Activated T-cell treated with anti-CD3 and anti-CD28 coated beads for 48 hours (primary cell): ENCODE data around the gene PUM2.
"Not testable (repeated sequence)": the region's sequence is repeated elsewhere in the genome, so short reads cannot be mapped to it uniquely, and the experiment has no call there.

Source experiments
- DNase-seq: peaks from one replicate; pipeline ENCODE4 v3.0.0-alpha.2; 2020; ENCODE audit warnings: low read depth

PUM2 gene

DNA sequence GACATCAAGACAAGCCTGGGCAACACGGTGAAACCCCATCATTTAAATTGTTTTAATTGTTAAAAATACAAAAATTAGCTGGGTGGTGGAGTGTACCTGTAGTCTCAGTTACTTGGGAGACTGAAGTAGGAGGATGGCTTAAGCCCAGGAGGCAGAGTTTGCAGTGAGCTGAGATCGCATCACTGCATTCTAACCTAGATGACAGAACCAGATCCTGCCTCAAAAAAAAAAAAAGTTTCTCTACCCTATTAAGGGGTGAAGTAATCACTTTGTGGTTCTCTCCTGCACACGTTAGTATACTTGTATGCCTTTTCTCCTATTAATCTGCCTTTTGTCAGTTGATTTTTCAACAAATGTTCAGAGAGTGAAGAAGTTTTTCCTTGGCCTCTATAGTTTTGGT lies 18.1 kb upstream of the PUM2 start:
- no peak for DNase-seq

DNA sequence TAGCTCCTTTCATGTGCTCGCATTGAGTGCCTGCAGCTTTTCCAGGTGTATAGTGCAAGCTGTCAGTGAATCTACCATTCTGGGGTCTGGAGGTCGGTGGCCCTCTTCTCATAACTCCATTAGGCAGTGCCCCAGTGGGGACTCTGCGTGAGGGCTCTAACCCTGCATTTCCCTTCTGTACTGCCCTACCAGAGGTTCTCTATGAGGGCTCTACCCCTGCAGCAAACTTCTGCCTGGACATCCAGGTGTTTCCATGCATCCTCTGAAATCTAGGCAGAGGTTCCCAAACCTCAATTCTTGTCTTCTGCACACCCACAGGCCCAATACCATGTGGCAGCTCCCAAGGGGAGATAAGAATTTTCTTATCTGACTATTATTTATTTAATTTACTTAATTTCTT lies 17.3 kb upstream of the PUM2 start:
- DNase-seq, result not testable (repeated sequence)

DNA sequence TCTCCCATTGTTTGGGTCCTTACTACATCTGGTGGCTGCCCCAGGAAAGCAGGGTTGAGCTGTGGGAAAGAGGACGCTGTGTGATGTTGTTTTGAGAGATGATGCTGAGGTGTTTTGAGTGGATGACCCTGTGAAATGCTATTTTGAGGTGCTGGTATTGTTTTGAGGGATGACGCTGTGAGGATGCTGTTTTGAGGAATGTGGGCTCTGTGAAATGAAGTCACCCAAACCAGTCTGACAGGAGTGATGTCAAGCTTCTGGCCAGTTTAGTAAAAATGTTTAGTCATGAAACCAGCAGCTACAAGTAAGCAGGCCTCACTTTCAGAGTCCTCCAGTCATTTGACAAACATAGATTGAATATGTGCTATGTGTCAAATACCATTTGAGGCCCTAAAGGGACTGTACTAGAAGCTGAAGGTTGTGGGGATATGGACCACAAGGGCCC lies 16.1 kb upstream of the PUM2 start:
- DNase-seq, result no peak

DNA sequence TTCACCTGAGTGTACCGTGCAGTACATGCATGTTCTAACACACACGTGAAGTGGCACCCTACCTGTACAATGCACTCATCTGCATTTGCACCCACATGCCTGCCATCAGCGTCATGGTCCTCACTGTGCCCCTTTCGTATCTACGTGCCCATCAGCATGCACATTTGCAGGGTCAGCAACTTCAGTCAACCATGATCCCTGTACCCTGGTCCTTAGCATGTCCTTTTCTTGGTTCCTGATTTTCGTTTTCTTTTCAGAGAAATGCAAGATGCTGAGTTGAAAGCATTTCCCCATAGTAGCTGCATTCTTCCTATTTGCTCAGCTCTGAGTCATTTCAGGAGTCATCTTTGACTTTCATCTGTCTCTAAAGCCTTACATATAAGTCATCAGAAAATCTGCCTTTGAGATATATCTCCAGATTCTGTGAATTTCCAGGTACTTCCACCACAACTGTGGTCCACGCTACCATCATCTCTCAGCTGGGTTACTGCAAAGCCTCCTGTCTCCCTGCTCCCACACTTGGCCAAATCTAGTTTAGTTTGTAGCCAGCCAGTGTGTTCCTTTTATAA lies 14.7 kb upstream of the PUM2 start:
- DNase-seq, result peak; percentile 39

DNA sequence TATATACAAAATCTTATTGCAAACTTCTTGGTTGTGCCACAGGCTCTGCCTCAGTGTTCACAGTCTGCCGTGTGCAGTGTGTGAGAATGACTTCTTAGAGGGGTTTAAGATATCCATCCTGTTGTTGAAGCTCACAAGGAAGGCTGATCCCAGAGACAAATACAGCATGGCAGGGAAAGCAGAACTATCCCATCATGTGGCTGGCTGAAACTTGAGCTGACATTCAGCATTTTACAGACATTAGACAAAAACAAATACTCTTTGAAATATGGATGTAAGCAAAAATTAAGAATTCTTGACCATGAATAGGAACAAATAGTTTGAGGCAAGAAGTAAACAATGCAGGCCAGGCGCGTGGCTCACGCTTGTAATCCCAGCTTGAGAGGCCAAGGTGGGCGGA lies 12.9 kb upstream of the PUM2 start:
- no peak for DNase-seq

DNA sequence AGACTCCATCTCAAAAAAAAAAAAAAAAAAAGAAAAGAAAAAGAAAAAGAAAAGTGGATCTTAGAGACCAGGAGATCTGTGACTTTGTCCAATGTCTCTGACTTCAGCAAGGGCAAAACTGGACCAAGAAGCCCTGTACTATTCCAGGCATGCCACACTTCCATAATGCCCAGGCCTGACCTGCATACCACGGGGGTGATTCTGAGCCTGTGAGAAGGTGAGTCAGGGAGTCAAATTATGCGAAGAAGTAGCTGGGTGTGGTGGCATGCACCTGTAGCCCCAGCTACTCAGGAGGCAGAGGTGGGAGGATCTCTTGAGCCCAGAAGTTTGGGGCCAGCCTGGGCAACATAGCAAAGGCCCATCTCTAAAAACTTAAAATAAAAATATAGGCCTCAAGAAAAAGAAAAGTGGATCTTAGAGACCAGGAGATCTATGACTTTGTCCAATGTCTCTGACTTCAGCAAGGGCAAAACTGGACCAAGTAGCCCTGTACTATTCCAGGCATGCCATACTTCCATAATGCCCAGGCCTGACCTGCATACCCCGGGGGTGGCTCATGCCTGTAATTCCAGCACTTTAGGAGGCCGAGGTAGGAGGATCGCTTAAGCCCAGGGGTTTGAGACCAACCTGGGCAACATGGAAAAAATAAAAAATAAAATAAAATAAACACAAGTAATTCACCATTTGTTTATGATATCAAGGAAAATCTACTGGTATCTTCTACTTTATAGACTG lies 12.2 kb upstream of the PUM2 start:
- DNase-seq, result no peak

DNA sequence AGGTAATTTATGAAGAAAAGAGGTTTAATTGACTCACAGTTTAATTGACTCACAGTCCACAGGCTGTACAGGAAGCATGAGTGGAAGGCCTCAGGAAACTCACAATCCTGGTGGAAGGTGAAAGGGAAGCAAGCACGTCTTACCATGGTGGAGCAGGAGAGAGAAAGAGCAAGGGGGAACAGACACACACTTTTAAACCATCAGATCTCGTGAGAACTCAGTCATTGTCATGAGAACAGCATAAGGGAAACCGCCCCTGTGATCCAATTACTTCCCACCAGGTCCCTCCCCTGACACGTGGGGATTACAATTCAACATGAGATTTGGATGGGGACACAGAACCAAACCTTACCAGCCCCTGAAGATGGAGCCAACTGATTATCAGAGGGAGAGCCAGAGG lies 11.2 kb upstream of the PUM2 start:
- no peak for DNase-seq

DNA sequence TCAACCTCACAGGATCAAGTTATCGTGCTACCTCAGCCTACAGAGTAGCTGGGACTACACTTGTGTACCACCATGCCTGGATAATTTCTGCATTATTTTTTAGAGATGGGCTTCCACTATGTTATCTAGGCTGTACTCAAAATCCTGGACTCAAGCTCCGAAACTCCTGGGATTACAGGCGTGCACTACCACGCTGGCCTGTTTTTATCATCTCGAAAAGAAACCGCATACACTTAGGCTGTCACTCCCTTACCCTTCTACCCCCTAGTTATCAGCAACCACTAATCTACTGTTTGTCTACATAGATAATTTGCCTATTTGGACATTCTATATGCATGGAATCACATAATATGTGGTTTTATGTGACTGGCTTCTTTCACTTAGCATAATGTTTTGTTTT lies 8.5 kb upstream of the PUM2 start:
- DNase-seq, result no peak

DNA sequence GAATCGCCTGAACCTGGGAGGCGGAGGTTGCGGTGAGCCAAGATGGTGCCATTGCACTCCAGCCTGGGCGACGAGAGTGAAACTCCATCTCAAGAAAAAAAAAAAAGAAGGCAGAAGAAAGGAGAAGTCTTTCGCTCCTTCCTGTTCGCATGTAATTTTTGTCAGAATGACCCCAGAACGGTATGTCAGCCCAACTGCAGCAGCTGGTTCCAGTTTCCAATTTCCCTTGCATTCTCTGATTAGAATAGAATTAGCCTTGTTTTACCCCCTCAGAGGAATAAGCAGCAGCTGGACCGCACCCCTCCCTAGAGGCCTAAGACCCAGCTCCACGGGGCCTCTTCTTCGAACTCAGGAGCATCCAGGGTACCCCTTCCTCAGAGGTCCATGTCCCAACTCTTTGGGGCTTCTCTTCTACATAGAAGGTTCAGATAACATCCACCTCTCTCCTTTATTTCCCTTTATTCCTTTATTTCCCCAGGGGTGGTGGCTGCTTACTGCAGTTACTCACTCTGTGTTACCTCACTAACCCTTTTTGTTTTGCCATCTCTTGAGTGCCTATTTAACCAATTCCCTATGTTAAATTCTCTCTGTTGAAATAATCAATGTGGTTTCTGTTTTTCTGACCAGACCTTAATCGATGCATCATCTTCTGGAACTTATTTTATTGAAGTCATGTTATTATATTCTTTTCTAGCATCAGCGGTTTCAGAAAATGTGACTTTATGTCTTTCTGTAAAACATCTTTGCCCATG lies 7.2 kb upstream of the PUM2 start:
- no peak for DNase-seq

DNA sequence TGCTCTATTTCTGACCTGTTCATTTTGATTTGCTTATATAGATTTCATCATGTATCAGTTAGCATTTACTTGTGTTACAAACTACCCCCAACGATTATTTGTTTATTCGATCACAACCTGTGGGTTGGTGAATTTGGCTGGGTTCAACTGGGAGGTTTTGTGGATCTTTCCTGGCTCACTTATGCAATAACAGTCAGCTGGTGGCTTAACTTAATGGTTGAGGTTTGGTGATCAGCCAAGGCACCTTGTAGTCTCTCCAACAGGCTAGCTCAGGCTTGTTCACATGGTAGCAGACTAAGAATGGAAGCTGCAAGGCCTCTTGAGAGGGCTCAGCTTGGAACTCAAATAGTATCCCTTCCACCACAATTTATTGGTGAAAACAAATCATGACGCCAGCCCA lies 5.4 kb upstream of the PUM2 start:
- DNase-seq, result no peak

DNA sequence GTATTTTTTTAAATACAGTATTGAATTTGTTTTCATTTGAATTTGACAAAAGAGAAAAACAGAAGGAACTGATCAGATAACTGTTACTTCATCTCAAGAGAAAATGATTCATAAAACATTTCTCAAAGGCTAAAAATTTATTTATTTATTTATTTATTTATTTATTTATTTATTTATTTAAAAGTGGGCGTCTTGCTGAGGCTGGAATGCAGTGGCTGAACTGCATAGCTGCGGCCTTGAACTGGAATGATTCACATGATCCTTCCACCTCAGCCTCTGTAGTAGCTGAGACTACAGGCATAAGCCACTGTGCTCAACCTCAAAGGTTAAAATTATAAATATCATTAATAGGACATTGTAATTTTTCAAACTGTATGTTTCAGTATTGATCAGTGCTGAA lies 4.5 kb upstream of the PUM2 start:
- DNase-seq, result no peak

DNA sequence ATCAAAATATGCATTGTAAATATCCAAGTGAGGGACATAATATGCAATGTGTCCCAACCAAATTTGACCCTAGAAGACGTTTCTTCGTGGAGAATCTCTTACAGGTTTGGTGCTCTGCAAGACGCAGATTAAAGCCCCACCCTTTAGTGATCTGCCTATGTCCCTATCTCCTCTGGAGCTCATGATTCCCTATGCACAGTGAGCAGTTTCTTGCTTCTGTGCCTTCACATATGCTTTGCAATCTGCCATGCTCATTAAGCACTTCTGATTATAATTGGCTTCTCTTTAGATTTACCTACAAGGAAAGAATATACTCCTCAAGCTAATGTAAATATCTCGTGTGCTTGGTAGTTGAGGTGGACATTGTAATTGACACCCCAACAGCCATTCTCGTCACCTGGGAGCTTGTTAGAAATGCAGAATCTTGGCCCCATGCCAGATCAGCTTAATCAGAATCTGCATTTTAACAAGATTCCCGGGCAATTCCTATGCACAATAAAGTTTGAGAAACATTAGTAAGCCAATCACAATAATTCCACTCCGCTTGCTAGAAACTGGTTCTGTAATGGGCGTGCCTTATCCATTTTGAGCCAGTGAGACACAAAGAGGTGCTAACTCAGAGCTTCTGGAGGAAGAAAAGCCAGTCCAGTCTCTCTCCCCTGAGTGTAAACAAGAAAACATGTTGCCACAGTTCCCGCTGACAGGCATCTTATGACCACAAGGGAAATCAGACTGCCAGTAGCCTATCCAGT lies 2.8 kb upstream of the PUM2 start:
- no peak for DNase-seq

DNA sequence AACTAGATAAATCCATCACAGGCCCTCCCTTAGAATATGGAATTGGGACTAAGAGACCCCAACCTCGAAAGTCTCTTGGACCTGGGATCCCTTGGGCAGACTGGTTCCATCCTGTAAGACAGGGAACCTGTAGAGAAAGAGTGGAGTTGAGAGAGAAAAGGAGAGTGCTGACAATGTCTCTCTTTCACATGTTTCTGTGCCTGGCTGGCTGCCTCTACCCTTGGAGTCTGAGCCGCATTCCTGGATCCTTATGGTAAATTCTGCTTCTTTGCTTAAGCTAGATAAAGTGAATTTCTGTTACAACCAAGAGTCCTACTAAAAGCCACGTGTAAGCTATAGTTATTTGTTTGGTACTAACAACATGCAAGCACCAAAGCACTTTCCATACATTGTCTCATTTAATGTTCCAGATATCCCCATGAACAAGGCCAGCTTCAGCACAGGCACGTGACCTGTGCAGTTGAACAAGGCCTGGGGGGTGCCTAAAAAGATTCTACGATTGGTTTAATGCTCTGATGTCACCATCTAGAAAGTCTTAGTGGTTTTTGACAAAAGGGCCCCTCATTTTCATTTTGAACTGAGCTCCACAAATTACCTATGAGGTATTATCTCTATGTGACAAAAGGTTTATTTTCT lies 2.1 kb upstream of the PUM2 start:
- no peak for DNase-seq

DNA sequence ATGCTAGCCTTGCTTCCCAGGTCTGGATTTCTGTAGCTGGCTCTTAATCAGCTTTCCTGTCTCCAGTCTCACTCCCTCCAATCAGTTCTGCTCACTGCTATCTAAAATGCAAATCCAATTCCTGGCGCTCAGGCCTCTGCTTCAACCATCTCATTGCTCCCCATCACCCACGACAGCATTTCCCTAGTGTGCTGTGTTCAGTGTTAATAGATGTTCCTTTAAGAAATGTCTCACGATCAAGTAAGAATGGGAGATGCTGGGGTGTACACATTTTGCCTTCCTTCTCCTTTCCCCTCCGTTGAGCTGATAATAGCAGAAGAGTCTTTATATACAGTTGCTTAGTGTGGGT lies 1.6 kb upstream of the PUM2 start:
- no peak for DNase-seq

DNA sequence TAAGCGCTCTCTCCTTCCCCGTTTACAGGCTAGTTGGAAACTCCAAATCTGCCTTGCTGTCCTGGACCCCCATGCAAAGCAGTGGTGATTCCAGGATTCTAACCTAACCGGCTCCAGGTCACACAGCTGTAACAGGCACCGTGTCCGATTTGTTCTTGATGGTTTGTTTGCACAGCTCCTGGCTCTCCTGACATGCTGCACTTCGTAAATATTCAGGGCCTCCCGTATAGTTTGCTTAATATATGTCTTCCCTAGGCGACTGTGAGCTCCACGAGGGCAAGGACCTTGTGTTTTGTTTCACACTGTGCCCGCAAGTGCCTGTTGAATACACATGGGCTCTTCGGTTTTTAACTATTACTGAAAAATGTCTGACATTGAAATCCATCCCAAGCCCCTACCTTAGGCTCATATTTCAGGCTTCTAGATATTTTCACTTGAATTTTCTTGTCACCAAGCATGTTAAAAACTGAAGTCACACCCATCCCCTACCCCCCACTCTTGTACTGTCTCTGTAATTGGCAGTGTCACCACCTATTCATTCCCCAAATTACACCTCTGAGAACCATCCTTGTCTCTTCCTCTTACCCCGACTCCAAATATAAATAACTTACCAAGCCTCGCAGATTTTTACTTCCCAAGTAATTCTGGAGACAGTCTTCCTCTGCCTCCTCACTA lies 1.0 kb upstream of the PUM2 start:
- DNase-seq, result no peak

DNA sequence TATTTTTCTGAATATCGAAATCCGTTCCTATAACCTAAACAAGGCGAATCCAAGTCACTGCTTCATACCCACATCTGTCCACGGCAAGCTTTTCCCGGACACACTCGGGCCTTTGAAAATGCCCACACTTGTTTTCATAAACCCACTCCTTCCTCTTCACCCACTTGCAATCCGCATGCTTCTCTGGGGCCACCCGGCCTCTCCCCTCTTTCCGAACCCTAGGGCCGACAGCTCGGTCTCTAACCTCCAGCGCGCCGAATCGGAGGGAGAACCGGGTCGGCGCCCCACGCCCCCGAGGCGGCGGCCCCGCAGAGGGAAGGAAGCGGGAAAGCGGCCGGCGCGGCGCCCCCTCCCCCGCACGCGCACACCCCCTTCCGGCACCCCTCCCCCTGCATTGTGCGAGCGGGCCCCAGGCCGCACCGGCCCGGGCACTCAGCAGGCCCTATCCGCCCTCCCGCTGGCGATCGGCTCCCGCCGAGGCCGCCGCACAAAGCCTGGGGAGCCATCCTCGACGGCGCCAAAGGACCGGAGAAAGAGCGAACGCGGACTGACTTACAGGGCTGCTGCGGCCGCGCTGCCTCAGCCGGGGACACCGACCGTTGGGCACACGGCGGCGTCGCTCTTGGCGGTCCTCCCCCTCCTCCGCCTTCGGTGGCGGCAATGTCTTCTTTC lies 467 bp downstream of the PUM2 start:
- DNase-seq, result peak; percentile 65

DNA sequence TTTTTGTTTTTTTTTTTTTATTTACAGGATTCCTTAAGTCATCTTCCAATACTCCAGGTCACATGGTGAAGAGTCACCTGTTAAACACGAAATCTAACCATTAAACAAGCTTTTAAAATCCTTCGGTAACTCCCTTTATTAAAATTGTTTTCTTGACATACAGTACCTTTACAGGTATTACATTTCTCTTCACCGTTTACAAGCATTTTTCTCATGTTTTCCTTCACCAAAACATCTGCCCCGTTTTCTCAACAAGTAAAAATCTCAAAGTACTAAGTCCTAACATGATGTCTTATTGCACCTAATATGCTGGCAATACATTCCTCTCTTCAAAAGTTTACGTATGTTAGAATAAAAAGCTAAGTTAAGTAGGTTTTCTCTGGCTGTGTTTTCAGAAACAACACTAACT lies 1.1 kb downstream of the PUM2 start:
- DNase-seq, result no peak

DNA sequence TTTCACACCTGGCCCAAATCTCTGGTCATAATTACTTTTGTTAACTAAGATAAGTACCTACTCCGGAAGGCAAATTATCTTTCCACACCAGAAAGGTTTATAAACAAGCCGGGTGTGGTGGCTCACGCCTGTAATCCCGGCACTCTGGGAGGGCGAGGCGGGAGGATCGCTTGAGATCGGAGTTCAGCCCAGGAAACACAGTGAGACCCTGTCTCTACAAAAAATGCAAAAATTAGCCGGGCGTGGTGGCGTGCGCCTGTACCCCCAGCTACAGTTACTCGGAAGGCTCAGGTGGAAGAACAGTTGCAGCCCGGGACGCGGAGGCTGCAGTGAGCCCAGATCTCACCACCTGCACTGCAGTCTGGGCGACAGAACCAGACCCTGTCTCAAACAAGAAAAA lies 2.1 kb downstream of the PUM2 start:
- no peak for DNase-seq

DNA sequence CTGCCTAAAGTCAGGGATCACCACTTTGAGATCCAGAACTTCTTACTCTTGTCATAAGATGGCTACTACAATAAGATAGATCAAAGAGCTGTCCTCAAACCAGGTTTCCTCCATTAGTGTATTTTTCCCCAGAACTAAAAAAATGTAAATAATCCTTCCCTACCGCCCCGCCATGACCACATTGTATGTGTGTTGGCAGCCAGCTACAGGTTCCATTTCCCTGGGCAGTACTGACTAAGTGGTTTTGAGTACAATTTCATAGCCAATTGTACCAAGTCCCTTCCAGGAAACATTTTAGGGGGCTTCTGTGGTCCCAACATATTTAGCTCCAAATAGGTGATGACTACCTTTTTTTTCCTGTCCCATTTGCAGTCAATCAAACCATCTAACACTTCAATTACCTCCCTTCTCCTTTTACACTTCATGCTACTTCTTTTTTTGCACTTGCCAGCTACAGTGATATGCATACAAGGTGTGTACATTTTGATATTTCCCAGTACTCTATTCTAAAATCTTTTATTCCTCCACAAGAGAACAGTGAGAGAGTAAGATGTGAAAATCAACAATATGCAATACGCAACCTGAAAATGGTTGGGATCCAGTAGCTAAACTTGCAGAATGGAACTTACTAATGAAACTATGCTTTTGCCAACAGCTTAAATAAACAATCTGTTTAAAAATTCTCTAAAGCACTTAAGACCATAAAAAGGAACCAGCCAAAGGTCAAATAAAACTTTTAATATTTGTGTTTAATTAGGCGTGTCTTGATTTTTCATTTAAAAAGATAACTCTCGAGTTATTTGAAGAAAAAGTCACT lies 3.9 kb downstream of the PUM2 start:
- no peak for DNase-seq

DNA sequence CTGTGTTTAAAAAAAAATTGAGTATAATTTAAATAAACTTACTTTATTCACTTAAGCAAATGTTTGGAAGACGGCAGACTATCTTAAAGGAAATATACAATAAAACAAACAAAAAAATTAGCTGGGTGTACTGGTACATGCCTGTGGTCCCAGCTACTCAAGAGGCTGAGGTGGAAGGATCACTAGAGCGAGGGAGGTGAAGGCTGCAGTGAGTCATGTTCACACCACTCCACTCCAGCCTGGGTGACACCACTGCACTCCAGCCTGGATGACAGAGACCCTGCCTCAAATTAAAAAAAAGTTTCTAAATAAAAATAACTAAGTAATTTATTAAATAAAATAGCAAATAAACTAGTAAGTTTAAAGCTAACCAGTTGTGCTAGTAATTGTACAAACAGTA lies 7.5 kb downstream of the PUM2 start:
- DNase-seq, result no peak
